GM21423 (cell line): ENCODE results near the gene TRAK2.
"Not testable (repeated sequence)": the region's sequence is repeated elsewhere in the genome, so short reads cannot be mapped to it uniquely, and the experiment has no call there.

ENCODE experiments used
- ATAC-seq: cut with Tn5 transposase; IDR thresholded peaks from one replicate; pipeline ENCODE4 v1.9.1; 2021; ENCODE audit warnings: mild to moderate bottlenecking, moderate library complexity; ENCODE audit not compliant: unreplicated experiment

Gene TRAK2

DNA sequence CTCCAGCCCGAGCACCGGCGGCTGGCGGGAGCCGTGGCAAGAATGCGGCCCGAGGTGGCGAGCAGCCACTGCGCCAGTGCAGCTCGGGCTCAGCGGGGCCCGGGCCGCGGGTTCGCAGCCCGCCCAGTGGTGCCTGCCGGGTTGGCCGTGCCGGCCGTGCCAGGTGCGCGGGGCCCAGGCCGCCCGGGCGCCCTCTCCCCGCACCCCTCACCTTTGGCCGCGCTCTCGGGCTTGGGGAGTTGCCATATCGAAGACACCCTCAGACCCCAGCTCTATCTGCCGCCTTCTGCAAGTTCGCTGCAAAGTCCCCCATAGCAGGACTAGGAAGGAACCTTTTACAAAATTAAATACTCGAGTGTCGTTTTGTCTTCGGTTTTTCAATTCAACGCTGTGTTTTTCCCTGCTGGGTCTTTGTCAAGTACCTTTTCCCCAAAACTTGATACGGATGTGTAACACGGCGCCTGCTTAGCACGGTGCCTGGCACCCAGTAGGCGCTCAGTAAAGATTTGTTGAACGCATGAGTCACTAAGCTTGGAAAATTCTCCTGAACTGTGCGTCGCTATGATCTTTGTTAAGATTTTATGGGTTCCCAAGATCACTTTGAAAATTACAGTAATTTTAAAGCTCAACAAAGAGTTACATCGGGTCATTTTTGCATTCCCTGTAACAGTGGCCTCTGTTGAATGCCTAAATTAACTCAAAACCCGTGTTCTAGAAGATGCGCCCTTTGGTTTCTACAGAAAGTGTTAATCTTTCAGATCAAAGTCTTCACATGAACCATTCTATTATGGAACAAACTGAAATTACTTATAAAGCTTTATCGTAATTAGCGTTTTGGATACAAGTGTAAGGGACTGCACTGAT lies 1.0 kb upstream of the TRAK2 start:
- peak; percentile 21 for ATAC-seq

DNA sequence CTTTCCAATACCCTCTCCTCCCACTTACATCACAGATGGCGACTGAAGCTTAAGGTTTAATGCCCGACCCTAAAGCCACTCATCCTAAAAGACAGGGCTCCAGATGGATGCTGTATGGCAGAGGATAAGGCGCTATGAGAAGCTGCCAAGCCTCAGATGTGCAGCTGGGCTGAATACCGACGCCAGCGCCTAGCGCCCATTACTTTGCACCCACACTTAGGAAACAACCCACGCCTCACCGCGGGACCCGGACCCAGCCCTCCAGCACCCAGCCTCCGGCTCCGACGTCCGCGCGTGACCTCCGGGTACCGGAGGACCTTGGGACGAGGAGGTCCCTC lies 335 bp downstream of the TRAK2 start:
- ATAC-seq, result peak; percentile 26

DNA sequence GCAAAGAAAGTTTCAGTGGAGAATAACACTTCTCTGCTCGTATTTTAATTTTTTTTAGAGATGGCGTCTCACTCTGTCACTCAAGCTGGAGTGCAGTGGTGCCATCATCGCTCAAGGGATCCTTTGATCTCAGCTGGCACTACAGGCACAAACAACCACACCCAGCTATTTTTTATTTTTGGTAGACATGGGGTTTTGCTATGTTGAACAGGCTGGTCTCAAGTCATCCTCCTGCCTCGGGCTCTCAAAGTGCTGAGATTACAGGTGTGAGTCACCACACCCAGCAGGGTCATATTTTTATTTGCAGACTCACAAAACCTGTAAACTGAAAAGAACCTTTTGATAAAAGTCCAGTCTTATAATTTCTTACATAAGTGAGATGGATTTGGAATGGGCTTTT lies 2.6 kb downstream of the TRAK2 start:
- no peak for ATAC-seq

DNA sequence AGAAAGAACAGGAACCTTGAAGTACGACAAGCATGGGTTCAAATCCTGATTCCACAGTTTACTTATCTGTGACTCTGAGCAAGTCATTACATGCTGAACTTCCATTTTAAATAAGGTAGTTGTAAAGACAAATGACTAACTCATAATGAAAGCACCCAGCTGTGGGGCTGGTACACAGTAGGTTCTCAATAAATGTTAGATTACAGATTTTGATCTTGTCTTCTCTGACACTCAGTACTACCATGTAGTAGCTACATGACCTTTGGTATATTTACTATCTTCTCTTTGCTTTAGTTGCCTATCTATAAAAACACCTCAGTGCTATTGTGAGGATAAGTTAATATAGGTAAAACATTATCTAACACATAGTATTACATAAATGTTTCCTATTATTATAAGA lies 3.2 kb downstream of the TRAK2 start:
- no peak for ATAC-seq

DNA sequence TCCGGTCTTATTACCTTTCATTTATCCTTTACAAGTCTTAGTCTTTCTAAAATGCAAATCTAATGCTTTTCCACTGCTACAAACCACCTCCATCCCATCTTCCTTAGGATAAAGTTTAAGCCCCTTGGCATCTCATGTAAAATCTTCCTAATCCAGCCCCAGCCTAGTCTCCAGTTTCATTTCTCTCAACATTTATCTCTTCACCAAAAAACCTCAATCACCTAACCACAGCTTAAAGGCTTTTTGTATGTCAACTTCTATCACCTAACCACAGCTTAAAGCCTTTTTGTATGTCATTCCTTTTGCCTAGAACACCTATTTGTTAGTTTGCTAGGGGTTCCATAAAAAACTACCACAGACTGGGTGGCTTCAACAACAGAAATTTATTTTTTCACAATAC lies 4.2 kb downstream of the TRAK2 start:
- ATAC-seq, result no peak

DNA sequence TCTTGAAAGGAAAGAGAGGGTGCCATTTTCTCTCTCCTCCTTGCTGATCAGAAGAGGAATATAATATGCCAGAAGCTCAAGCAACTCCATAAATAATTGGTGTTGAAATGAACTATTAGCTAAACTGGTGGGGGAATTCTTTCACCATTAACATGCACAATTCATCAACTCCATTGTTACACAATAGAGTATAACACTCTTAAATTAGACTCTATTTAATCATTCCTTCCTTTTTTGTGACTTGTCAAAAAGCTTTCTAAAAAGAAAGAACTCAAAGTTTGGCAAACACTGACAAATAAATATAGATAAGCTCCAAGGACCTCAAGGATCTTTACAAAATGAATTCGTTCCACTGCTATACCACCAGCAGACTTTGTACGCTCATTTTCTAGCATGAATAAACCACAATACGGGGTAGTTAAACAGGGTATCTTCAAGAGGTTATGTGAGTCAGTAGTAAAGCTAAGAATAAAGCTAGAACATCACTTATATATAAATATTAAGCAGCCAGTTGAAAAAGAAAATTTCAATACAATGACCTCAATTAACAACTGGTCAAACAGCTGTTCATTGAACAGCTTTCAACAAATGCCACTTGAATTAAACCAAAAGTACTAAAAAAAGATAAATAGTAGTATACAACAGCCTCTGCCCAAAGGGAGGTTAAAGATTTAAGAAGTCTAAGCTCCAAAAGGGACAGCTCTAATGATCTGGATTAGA lies 6.4 kb downstream of the TRAK2 start:
- ATAC-seq, result no peak

DNA sequence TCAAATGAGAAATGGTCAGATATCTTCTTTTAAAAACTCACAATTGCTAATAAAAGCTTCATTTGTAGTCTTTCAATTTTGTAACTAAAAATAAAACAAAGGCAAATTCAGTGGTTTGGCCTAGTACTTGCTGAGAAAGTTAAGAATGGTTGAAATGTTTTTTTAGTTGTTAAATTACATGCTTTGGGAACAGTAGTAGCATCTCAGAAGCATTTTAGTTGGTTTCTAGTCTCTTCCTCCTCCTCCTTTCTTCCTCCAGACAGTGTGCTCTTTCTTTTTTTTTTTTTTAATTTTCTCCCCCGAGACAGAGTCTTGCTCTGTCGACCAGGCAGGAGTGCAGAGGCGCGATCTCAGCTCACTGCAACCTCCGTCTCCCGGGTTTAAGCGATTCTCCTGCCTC lies 9.8 kb downstream of the TRAK2 start:
- no peak for ATAC-seq

DNA sequence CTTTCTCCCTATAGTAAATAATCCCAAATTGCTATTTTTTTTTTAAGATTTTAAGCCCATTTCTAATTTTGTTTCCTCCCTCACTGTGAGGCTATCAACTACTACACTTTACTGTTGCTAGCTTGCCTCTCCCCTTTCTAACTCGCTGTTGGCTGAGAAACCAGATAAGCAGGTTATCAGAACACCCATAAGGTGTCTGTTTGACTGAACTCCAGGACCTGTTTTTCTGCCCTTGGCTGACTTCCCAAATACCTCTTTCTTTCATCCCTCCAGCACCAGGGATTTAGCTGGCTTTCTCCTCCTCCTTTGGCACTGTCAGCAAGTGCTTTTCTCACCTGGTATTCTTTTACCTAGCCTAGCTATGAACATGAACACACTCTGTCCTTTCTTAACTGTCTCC lies 11.1 kb downstream of the TRAK2 start:
- ATAC-seq, result no peak

DNA sequence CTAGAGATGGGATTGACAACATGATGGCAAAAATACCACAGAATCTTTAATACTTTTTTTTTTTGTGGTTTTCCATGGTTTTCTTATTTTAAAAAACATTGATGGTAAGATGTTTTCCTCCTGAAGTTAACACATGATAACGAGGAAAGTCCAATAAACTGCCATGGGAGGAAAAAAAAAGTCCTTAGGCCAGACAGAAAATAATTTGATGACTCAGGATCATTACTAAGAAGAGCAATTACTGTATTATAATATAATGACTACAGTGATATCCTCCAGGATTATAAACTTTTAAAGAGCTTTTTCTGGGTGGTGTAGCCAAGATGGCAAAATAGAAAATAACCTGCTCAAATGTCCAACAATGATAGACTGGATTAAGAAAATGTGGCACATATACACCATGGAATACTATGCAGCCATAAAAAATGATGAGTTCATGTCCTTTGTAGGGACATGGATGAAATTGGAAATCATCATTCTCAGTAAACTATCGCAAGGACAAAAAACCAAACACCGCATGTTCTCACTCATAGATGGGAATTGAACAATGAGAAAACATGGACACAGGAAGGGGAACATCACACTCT lies 11.8 kb downstream of the TRAK2 start:
- ATAC-seq, result not testable (repeated sequence)

DNA sequence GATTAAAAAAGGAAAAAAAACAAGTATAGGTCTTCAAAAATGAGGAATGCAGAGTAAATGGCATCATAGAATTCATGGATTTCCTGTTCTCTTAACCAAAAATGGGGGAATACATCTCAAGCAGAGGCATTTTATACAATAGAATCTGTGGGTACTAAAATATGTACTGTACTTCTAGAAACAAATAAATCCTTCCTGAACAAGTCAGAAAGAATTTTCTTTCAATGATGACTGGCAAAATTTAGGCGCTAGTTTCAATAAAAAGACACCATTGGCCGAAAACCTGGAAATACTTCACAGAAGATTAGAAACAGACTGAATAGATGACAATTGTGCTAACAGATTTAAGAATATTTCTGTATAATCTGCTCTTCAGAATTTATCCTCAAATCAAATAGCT lies 15.1 kb downstream of the TRAK2 start:
- no peak for ATAC-seq

DNA sequence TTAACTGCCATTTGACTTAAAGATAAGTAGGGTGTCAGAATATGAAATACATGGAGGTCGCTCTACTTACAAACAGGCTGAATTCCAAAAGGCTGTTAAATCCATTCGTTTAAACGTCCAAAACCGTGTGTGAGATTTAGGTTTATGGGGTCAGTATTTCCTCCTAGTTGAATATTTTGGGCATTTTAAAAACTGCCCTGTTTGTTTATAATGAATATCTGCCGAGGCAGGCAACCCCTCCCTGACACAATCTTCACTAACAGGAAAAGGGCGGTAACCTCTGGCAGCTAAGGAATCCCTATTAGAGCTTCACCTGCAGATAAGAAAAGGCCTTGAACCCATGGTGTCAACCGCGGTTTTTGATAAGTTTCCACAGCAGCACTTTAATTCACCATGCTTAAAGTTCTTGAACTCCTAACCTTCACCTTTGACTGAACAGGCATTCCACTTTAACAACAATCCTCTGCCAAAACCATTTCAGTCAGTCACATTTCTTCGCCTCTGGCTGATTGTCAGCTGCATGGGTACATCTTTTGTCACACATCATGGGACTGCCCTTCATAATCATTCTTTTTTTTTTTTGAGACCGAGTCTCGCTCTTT lies 17.8 kb downstream of the TRAK2 start:
- no peak for ATAC-seq

DNA sequence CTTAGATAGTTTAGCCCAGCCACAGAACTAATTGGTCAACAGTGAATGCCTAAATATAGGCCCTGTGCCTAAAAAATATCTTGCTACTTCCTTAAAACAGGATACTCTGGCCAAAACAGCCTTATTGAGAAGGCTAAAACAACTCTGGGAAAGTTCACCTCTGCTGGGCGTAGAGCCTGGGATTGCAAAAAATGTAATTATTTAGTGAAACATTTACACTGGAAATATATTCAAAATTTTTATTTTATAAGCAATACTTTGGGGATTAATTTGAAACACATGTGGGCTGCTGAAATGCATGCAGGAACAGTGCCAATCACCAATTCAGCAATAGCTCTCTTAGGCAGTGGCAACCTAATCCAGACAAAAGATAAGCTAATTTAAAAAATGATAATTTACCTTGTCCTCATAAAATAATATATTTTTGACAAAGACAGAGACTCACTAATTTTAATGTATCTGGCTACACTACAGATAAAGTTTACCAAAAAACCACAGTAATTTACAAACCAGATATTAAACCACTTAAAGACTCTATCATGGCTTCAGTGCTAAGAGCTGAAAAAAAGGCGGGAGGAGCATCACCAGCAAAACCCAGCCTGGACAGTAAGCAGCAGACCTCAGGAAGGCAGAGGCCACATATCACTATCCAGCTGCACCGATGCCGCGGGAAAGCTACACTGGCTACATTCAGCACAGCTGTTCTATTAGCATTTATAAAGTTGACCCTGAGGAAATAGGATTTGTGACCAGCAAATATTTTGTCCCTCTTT lies 18.5 kb downstream of the TRAK2 start:
- no peak for ATAC-seq

DNA sequence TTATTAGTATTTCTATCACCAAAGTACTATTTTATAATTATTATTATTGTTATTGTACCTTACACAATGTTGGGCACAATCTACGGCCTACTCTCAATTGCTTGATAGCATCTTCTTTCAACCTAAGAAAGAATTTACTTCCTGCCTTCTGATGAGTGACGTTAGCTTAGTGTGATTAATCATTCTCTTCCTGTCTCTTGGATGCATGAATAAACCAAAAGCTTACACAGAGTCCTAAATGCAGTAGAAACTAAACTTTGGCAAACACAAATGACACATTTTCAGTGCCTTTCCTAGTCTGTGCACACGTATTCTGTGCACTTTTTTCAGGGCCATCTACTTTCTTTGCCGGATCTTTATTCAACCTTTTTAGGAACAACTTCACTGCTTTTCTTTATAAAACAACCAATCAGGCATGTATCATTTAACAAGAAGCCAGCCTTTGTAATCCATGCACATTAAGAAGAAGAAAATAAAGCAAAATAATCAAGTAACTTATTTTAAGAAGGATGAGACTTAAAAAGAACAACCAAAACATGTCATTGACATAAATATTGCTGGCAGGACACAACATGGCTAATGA lies 19.1 kb downstream of the TRAK2 start:
- ATAC-seq, result no peak

DNA sequence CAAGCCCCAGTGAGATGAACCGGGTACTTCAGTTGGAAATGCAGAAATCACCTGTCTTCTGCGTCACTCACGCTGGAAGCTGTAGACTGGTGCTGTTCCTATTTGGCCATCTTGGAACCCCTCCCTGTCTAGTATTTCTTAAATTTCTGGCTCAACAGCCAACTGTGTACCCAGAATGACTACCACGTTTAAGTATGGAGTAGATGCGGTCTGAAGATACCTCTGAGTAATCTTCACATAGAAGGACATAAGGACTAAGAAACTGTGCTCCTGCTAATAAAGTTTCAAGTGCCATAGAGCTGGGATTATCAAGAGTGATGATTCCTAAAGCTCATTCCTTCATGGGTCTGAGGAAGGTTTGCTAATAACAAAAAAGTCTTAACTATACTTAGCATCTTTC lies 20.4 kb downstream of the TRAK2 start:
- ATAC-seq, result no peak

DNA sequence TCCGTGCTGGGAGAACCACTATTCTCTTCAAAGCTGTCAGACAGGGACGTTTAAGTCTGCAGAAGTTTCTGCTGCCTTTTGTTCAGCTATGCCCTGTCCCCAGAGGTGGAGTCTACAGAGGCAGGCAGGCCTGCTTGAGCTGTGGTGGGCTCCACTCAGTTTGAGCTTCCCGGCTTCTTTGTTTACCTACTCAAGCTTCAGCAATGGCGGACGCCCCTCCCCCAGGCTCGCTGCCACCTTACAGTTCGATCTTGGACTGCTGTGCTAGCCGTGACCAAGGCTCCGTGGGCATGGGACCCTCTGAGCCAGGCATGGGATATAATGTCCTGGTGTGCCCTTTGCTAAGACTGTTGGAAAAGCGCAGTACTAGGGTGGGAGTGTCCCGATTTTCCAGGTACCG lies 20.9 kb downstream of the TRAK2 start:
- ATAC-seq, result not testable (repeated sequence)

DNA sequence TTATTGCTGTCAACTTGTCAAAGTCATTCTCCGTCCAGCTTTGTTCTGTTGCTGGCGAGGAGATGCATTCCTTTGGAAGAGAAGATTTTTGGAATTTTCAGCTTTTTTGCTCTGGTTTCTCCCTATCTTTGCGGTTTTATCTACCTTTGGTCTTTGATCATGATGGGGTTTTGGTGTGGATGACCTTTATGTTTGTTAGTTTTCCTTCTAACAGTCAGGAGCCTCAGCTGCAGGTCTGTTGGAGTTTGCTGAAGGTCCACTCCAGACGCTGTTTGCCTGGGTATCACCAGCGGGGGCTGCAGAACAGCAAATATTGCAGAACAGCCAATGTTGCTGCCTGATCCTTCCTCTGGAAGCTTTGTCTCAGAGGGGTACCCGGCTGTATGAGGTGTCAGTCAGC lies 21.4 kb downstream of the TRAK2 start:
- not testable (repeated sequence) for ATAC-seq

DNA sequence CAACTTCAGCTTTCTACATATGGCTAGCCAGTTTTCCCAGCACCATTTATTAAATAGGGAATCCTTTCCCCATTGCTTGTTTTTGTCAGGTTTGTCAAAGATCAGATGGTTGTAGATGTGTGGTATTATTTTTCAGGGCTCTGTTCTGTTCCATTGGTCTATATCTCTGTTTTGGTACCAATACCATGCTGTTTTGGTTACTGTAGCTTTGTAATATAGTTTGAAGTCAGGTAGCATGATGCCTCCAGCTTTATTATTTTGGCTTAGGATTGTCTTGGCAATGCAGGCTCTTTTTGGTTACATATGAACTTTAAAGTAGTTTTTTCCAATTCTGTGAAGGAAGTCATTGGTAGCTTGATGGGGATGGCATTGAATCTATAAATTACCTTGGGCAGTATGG lies 22.9 kb downstream of the TRAK2 start:
- not testable (repeated sequence) for ATAC-seq

DNA sequence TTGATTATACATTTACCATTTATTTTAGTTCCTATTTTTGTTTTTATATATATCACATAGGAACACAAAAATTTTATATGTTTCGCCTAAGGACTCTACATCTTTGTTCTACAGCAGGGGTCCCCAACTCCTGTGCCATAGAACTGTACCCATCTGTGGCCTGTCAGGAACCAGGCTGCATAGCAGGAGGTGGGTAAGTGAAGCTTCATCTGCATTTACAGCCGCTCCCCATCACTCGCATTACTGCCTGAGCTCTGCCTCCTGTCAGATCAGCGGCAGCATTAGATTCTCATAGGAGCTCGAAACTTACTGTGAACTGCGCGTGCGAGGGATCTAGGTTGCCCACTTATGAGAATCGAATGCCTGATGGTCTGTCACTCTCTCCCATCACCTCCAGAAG lies 25.3 kb downstream of the TRAK2 start:
- ATAC-seq, result no peak

DNA sequence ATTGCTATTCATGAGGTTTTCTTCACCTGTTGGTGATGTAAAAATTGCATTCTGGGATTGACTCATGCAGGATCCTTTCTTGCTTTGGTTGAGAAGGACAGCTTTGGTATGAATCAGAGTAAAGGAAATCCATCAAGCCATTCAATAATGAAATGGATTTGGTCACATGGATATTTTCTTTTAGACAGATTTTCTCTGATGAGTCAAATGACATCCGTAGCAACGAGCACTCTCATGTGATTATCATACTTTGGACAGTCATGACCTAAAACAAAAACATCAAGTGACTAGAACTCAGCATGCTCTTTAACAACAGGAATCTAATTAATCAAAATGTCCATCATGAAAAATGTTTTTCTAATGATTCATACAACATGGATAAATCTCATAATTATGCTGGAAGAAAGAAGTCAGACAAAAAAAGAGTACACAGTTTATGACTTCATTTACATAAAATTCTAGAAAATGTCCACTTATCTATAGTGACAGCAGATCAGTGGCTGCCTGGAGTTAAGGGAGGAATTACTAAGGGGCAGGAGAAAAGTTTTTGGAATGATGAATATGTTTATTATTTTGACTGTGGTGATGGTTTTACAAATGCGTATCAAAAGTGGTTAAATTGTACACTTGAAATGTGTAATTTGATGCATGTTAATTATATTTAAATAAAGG lies 30.7 kb downstream of the TRAK2 start:
- ATAC-seq, result no peak

DNA sequence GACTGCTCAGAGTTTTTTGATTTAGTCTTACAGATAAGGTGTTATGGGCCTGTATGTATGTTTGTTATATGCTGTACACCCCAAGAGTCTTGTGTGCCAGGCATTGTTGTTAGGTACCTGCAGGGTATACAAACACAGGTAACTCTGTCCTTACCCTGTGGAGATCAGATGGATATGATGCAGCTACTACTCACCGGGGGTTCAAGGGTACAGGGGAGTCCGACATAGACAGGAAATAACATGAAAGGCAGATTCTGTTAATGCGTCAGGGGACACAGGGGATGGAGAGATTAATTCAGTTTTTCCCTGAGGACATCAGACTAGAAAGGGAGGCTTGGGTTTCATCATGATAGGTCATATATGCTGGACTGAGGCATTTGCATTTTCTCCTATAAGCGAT lies 31.3 kb downstream of the TRAK2 start:
- ATAC-seq, result no peak
